ENCODE measurements around the gene HAPSTR1.

Gene HAPSTR1

DNA sequence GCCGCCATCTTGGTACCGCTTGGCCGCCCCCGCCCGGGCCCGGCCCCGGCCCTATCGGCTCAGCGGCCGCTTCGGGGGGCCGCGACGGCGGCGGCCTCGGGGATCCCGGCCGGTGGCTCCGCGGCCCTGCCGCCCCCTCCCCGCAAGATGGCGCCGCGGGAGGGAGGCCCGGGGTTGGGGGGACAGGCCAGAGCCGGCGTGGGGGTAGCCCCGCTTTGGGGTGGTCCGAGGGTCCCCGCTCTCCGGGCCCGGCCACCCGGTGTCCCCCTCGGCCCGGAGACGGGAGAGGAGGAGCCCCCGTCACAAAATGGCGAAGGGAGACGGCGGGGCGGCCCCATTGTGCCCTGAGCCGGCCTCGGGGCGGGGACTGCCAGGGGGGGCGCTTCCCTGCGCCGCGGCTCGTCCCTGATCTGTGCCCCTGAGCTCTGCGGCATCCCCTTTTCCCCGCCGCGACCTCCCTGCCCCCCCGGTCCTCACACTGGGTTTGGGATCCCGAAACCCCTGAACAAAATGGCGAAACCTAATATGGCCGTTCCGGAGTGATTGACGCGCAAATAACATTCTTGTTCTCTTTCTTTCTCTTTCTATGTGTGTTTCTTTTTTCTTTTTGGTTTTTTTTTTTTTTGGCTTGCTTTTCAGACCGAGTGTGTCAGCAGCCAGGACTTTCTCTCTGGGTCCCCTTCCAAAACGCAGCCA, 986 bp downstream of the HAPSTR1 start:
- peak overlapping the region; percentile 95 for H3K4me3 ChIP-seq (ENCODE audit: low read depth, low read length)
- TF ChIP-seq, protein P1, sequence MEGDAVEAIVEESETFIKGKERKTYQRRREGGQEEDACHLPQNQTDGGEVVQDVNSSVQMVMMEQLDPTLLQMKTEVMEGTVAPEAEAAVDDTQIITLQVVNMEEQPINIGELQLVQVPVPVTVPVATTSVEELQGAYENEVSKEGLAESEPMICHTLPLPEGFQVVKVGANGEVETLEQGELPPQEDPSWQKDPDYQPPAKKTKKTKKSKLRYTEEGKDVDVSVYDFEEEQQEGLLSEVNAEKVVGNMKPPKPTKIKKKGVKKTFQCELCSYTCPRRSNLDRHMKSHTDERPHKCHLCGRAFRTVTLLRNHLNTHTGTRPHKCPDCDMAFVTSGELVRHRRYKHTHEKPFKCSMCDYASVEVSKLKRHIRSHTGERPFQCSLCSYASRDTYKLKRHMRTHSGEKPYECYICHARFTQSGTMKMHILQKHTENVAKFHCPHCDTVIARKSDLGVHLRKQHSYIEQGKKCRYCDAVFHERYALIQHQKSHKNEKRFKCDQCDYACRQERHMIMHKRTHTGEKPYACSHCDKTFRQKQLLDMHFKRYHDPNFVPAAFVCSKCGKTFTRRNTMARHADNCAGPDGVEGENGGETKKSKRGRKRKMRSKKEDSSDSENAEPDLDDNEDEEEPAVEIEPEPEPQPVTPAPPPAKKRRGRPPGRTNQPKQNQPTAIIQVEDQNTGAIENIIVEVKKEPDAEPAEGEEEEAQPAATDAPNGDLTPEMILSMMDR (IDR thresholded peaks at IDR 0.05; ENCODE audit: low read depth, low read length): no peak

DNA sequence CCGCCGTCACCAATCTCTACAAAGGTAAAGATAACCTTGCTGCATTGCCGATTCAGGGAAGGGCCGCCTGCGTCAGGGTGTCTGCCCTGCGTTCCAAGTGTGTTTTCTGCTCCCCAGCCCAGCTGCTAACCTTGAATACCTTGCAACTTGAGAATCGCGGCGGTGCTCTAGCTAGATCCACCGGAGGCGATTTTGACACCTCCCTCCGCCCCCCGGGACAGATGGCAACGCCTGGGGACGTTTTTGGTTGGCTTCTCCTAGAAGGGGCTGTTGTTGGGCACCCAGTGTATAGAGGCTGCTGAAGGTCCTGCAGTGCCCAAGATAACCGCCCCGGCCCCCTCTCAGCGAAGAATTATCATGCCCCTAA, 1.5 kb downstream of the HAPSTR1 start:
- TF ChIP-seq, protein P1 (IDR thresholded peaks at IDR 0.05; ENCODE audit: low read depth, low read length): no peak
- H3K4me3 ChIP-seq (ENCODE audit: low read depth, low read length): peak overlapping the region; percentile 95

DNA sequence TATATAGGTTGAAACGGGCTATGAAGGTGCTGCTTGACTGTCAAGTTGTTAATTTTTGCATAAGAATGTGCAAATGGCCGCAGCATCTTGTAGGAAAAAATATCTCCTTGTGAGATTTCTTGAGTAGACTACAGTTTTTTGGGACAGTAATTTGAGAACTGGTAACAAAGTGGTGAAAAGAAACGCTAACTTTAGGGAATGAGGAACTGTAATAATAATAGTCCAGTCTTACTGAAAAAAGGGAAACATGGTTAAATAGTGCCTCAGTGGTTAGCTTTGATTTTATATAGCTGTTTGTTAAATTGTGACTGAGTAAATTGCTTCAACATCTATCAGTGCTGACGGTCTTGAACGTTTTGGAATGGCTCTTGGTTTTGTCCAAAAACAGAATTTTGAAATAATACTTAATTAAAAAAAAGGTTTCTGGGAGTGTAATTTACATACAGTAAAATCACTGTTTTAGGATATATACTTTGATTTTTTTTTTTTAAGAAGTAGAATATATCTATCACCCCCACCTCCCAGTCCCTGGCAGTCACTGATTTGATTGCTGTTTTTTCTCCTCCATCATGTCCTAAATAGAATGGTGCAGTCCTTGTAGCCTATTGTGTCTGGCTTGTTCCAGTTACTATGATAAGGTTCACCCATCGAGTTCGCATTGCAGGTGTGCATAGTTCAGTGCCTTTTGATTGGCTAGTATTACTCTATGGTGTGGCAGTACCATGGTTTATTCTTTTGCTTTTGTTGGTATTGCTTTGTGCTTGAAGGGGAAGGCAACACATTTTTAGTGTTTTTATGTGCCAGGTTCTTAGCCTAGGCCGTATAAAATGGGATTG, 2.8 kb downstream of the HAPSTR1 start:
- peak overlapping the region; percentile 95 for H3K4me3 ChIP-seq (ENCODE audit: low read depth, low read length)
- TF ChIP-seq, protein P1 (IDR thresholded peaks at IDR 0.05; ENCODE audit: low read depth, low read length): no peak

DNA sequence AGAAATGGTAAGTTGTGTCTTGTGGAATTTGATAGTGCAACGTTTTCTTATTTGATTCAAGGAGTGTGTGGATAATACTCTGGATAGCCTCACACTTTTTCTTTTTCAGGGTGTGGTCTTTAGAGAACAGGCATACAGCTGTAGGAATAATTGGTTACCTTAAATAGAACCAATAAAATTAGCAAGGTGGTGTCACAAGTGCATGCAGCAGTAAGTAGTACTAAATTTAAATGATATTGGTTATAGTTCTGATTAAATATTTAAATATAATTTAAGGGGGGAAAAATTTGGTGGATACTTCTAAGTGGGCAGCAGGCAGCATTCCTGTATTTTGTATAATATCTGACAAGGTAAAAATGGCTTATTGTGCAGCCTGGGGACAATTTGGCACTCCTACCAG, 3.7 kb downstream of the HAPSTR1 start:
- TF ChIP-seq, protein P1 (IDR thresholded peaks at IDR 0.05; ENCODE audit: low read depth, low read length): no peak
- peak overlapping the region; percentile 95 for H3K4me3 ChIP-seq (ENCODE audit: low read depth, low read length)

DNA sequence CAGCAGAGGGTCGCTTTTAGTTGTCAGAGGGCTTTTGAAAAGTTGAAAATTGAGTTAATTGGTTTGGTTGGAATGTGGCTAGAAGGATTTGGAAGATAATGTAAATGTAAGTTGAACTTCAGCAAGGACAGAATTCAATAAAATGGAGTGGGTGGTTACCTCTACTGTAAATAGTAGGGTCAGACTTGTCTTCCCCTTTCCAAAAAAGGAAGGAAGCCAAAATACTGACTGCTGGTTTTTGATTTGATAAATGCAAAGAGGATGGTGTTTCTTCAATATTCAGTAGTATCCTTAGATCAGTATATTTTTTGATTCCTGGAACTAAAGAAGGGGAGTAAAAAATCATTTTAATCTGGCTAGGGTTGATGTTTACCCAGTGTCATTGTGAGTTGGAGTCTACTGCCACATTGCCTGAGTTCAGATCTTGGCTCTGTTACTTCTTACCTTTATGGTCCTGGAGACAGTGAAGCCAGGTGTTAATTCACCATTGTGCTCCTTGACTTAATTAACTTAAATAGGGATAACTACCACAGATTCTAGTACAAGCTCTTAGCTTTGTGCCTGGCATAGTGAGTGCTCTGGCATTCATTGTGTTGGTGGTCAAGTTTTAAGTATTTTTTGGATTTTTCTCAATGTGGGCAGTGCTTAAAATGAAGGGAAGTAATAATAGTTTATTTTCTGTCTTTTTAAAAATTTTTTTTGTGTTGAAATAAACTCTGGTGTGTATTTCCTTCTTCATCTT, 4.4 kb downstream of the HAPSTR1 start:
- peak overlapping the region; percentile 95 for H3K4me3 ChIP-seq (ENCODE audit: low read depth, low read length)
- TF ChIP-seq, protein P1 (IDR thresholded peaks at IDR 0.05; ENCODE audit: low read depth, low read length): no peak

DNA sequence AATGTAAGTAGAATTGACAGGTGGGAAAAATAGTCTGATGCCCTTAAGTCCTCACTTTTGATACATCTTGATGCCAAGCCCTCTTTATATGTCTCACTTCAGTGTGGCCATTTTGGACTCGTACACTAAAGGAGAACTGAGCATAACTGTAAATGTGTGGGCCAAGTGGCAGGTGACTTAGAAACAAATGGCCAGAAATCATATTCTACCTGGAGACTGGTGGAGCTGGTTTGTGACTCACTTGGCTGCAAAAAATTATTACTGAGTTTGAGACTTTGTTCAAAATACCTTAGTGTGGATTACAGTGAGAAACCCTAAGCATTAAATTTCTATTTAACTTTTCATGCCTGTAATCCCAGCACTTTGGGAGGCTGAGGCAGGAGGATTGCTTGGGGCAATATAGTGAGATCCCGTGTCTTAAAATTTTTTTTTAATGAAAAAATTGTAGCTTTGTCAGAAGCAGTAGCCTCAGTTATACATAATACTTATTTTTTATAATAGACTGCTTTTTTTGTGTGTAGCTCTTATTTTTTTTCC, 5.0 kb downstream of the HAPSTR1 start:
- TF ChIP-seq, protein P1 (IDR thresholded peaks at IDR 0.05; ENCODE audit: low read depth, low read length): no peak

More for the DNA sequence above, 5.0 kb downstream of the HAPSTR1 start:
- no peak overlapping the region for H3K4me3 ChIP-seq (ENCODE audit: low read depth, low read length)

All from WI38 (cell line).